GM19395 (cell line): ENCODE data around the gene GSE1.

Experiments
- ATAC-seq: cut with Tn5 transposase; IDR thresholded peaks from one replicate; pipeline ENCODE4 v1.9.1; 2021; ENCODE audit warnings: mild to moderate bottlenecking, moderate library complexity; ENCODE audit not compliant: unreplicated experiment

The GSE1 gene

GRCh38 chr16:85674828-85675227, 61.7 kb downstream of the GSE1 start:
- ATAC-seq: no peak

- no peak for ATAC-seq
Measured at GRCh38 chr16:85675251-85675874, 62.2 kb downstream of the GSE1 start.

GRCh38 chr16:85676466-85676865, 63.3 kb downstream of the GSE1 start:
- ATAC-seq: no peak

- ATAC-seq: no peak
Measured at GRCh38 chr16:85677383-85677967, 64.4 kb downstream of the GSE1 start.

- no peak for ATAC-seq
Measured at GRCh38 chr16:85678016-85678415, 64.9 kb downstream of the GSE1 start.

- ATAC-seq: no peak
Measured at GRCh38 chr16:85678821-85679220, 65.7 kb downstream of the GSE1 start.

- no peak for ATAC-seq
Measured at GRCh38 chr16:85679870-85680269, 66.7 kb downstream of the GSE1 start.

GRCh38 chr16:85680352-85680944, 67.3 kb downstream of the GSE1 start:
- no peak for ATAC-seq

GRCh38 chr16:85681255-85681654, 68.1 kb downstream of the GSE1 start:
- ATAC-seq: no peak

GRCh38 chr16:85682516-85682915, 69.4 kb downstream of the GSE1 start:
- no peak for ATAC-seq

GRCh38 chr16:85683363-85683762, 70.2 kb downstream of the GSE1 start:
- ATAC-seq: no peak

GRCh38 chr16:85685251-85685650, 72.1 kb downstream of the GSE1 start:
- no peak for ATAC-seq

- ATAC-seq: no peak
Measured at GRCh38 chr16:85686912-85687591, 73.9 kb downstream of the GSE1 start.

GRCh38 chr16:85687651-85688471, 74.7 kb downstream of the GSE1 start:
- ATAC-seq: no peak

GRCh38 chr16:85688586-85689284, 75.6 kb downstream of the GSE1 start, which contains the start of gene GINS2:
Gene GINS2 (minus strand): TSS chr16:85688954. CDS start chr16:85688898, 56 bp downstream.
- ATAC-seq: peak; percentile 83

GRCh38 chr16:85689285-85689949, 76.3 kb downstream of the GSE1 start:
- ATAC-seq: no peak

- no peak for ATAC-seq
Measured at GRCh38 chr16:85689950-85690320, 76.8 kb downstream of the GSE1 start.

- no peak for ATAC-seq
Measured at GRCh38 chr16:85690469-85691064, 77.4 kb downstream of the GSE1 start.
